Breast epithelium (tissue), 4 donors: Measurements from ENCODE around the gene STAM2. TPM values are rescaled to one million over a fixed set of nuclear protein-coding genes. Genes with fewer than 3 reads are reported as not detected.
"Not testable (repeated sequence)": the region's sequence is repeated elsewhere in the genome, so short reads cannot be mapped to it uniquely, and the experiment has no call there.

Source experiments
- DNase-seq, 2 donors: peaks; one replicate each; pipeline ENCODE4 v3.0.0-alpha.2; 2019; ENCODE audit warnings: low spot score in 2 of 2
- H3K27ac ChIP-seq, 2 donors: fragments of 200-600 bp; sonication (generic) in 1 of 2; one replicate each; pipeline ENCODE4 v1.5.1; 2016 to 2019; ENCODE audit warnings: mild to moderate bottlenecking in 1 of 2
- H3K27me3 ChIP-seq, 2 donors: fragments of 200-600 bp; sonication (generic) in 1 of 2; one replicate each; pipeline versions ENCODE4 v1.5.1 to v1.6.0; 2017 to 2019; ENCODE audit warnings: control low read depth in 1 of 2, mild to moderate bottlenecking in 1 of 2
- H3K36me3 ChIP-seq: fragments of 200-600 bp; one replicate; pipeline ENCODE4 v1.5.1; 2019
- H3K4me1 ChIP-seq, 2 donors: fragments of 200-600 bp; sonication (generic); one replicate each; pipeline ENCODE4 v1.5.1; 2016 to 2019; ENCODE audit warnings: control low read depth in 1 of 2
- H3K4me3 ChIP-seq, 3 donors: fragments of 200-600 bp; sonication (generic); 1 replicate in 2 of 3; 2 replicates in 1 of 3; pipeline ENCODE4 v1.5.1; 2016 to 2019; ENCODE audit warnings: mild to moderate bottlenecking in 3 of 3, moderate library complexity in 2 of 3
- H3K9me3 ChIP-seq, 2 donors: fragments of 200-600 bp; sonication (generic) in 1 of 2; one replicate each; pipeline ENCODE4 v1.5.1; 2016 to 2019; ENCODE audit warnings: control low read depth in 1 of 2
- POLR2A ChIP-seq: fragments of 450-650 bp; IDR thresholded peaks from one replicate; pipeline ENCODE4 v1.6.1; 2016; ENCODE audit warnings: antibody characterized with exemption, mild to moderate bottlenecking, moderate library complexity
- POLR2AphosphoS5 ChIP-seq, 3 donors: sonication (generic); formaldehyde crosslinking; IDR thresholded peaks; one replicate each; pipeline ENCODE4 v1.6.1; 2017; ENCODE audit warnings: antibody characterized with exemption in 3 of 3
- intact Hi-C: fragments of 100-400 bp; cut with DNase I; formaldehyde crosslinking; loops from one replicate; pipeline ENCODE4 v1.15.1; 2023; ENCODE audit warnings: low total_unique reads
- total RNA-seq, 3 donors: library from RNA; depleted of rRNA; stranded (reverse); fragments of >200 nt; gene quantifications; one replicate each; pipeline ENCODE4 v1.1.0, GENCODE V29; 2016
- TF ChIP-seq, protein P1 (sequence below), 3 donors: fragments of 450-650 bp; IDR thresholded peaks; one replicate each; pipeline ENCODE4 v1.5.1; 2016 to 2017; ENCODE audit warnings: antibody characterized with exemption in 3 of 3, mild to moderate bottlenecking in 3 of 3, moderate library complexity in 3 of 3

Gene STAM2
- total RNA-seq, 3 donors from 2014 or later: 31.4 to 73.8 (median 44.6) TPM

DNA sequence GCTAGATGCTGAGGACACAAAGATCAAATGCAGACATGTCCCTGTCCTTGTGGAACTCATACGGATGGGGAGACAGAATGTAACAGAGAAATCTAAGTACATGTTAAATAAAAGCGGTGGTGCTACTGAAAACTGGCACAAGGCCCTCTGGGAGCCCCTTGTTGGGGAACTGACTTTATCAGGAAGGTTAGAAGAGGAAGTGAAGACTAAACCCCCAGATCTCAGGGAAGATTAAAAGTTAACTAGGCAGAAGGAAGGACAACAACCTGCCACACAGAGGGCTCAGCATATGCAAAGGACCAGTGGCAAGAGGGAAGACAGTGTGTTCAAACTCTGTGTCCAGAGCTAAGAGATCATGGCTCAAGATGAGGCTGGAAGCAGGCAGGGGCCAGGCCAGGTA, 81.5 kb downstream of the STAM2 start:
- Histone ChIP-seq H3K9me3 (no peaks in the 10 kb centered on the region), H3K36me3 (no peaks in the 10 kb centered on the region), H3K27me3 (no peaks in the 10 kb centered on the region), H3K27ac (no peak overlapping the region), H3K4me1 (no peaks in the 10 kb centered on the region), H3K4me3 (no peak overlapping the region)
- intact Hi-C loops: no loop called here
- TF ChIP-seq POLR2A (no peak), POLR2AphosphoS5 (IDR thresholded peaks at IDR 0.05) (no peak)
- TF ChIP-seq, protein P1, sequence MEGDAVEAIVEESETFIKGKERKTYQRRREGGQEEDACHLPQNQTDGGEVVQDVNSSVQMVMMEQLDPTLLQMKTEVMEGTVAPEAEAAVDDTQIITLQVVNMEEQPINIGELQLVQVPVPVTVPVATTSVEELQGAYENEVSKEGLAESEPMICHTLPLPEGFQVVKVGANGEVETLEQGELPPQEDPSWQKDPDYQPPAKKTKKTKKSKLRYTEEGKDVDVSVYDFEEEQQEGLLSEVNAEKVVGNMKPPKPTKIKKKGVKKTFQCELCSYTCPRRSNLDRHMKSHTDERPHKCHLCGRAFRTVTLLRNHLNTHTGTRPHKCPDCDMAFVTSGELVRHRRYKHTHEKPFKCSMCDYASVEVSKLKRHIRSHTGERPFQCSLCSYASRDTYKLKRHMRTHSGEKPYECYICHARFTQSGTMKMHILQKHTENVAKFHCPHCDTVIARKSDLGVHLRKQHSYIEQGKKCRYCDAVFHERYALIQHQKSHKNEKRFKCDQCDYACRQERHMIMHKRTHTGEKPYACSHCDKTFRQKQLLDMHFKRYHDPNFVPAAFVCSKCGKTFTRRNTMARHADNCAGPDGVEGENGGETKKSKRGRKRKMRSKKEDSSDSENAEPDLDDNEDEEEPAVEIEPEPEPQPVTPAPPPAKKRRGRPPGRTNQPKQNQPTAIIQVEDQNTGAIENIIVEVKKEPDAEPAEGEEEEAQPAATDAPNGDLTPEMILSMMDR (IDR thresholded peaks at IDR 0.05): no peak
- no peak for DNase-seq

DNA sequence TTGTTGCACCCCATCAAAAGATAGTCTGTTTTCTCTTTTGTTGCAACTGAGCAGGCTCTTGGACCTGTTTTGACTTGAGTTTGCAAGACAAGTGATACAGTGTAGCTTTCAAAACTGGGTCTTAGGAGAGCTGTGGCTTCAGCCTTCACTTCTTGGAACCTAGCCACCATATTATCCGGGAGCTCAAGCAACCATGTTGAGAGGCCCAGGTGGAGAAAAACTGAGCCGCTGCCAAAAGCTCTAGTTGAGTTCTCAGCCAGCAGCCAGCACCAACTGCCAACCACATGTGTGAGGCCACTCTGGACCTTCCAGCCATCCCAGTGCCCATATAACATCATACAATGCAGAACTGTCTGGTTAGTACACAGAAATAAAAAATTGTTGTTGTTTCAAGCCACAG, 82.1 kb downstream of the STAM2 start:
- Histone ChIP-seq H3K36me3 (no peaks in the 10 kb centered on the region), H3K27me3 (no peaks in the 10 kb centered on the region), H3K4me1 (no peaks in the 10 kb centered on the region), H3K9me3 (no peaks in the 10 kb centered on the region), H3K27ac (no peak overlapping the region), H3K4me3 (no peak overlapping the region)
- intact Hi-C loops: no loop called here
- TF ChIP-seq, protein P1 (IDR thresholded peaks at IDR 0.05): no peak
- TF ChIP-seq POLR2A (no peak), POLR2AphosphoS5 (IDR thresholded peaks at IDR 0.05) (no peak)
- DNase-seq: no peak

DNA sequence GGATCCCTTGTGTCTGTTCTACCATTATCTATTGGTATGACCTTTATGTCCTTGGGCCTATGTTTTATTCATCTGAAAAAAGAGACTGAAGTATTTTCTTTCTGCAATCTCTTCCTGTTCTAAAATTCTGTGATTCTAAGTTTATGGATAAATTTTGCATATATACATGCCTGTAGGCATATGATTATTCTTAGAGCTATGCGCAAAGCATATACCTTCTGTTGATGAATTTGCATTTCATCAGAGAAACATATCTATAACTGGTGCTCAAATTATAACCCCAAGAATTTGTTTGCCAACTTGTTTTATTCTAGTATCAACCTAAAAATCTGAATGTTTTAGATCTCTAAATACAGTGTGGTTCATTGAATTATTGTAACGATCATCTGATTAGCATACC, 83.5 kb downstream of the STAM2 start:
- intact Hi-C loops: no loop called here

DNA sequence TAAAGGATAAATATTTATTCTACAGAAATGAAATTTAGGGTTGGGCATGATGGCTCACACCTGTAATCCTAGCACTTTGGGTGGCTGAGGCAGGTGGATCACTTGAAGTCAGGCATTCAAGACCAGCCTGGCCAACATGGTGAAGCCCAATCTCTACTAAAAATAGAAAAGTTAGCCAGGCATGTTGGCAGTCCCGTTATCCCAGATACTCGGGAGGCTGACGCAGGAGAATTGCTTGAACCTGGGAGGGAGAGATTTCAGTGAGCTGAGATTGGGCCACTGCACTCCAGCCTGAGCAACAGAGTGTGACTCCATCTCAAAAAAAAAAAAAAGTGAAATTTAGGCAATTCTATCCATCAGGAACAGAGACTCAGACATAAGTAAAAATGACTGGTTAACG, 84.8 kb downstream of the STAM2 start:
- H3K36me3 ChIP-seq, H3K9me3 ChIP-seq, DNase-seq, H3K27ac ChIP-seq, H3K4me1 ChIP-seq, H3K27me3 ChIP-seq, H3K4me3 ChIP-seq, intact Hi-C loops: not testable (repeated sequence)

More for the DNA sequence above, 83.5 kb downstream of the STAM2 start:
- Histone ChIP-seq H3K27ac (no peak overlapping the region), H3K27me3 (no peaks in the 10 kb centered on the region), H3K4me3 (no peak overlapping the region), H3K4me1 (no peaks in the 10 kb centered on the region), H3K36me3 (no peaks in the 10 kb centered on the region), H3K9me3 (no peaks in the 10 kb centered on the region)
- TF ChIP-seq, protein P1 (IDR thresholded peaks at IDR 0.05): no peak
- TF ChIP-seq POLR2A (no peak), POLR2AphosphoS5 (IDR thresholded peaks at IDR 0.05) (no peak)
- DNase-seq: no peak

DNA sequence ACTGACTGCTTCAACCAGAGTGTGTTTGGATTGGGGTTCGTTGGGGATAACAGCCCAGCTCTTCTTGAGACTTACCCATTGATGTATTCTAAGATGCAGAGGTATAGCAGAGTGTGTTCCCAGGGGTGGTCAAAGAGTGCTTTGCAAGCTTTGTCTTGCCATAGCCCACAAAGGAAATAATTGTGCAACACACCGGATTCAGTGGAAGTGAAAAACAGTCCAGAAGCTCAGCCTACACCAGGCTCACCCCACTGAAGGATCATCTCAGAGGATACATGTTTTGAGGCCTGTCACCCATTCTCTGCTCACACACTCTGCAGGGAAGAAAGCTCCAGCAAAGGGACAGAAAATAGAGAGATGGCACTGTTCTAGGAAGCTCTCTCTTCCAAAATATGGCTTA, 86.3 kb downstream of the STAM2 start:
- no peak overlapping the region for H3K27ac ChIP-seq
- H3K36me3 ChIP-seq: no peaks in the 10 kb centered on the region
- H3K27me3 ChIP-seq: no peaks in the 10 kb centered on the region
- no peaks in the 10 kb centered on the region for H3K4me1 ChIP-seq
- H3K4me3 ChIP-seq: no peak overlapping the region
- no peaks in the 10 kb centered on the region for H3K9me3 ChIP-seq
- TF ChIP-seq, protein P1 (IDR thresholded peaks at IDR 0.05): no peak
- TF ChIP-seq POLR2AphosphoS5 (IDR thresholded peaks at IDR 0.05) (no peak), POLR2A (no peak)
- DNase-seq: no peak
- intact Hi-C loops: no loop called here

DNA sequence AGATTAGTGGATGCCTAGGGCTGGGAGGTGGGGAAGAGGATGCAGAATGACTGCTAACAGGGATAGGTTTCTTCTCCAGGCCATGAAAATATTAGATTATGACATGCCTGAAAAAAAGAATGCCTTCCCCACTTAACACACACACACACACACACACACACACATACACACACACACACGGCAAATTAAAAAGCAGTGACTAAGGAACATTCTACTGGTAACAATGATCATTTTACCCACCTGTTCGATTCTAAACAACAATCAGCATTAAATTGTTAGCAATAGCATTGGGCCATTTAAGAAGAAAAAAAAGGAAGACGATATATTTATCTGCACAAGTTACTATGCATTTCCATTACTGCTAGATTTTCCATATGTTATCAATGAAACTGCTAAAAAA, 87.6 kb downstream of the STAM2 start:
- Histone ChIP-seq H3K4me1 (no peaks in the 10 kb centered on the region), H3K9me3 (no peaks in the 10 kb centered on the region), H3K27me3 (no peaks in the 10 kb centered on the region), H3K36me3 (no peaks in the 10 kb centered on the region), H3K4me3 (no peak overlapping the region), H3K27ac (no peak overlapping the region)
- intact Hi-C loops: no loop called here
- TF ChIP-seq, protein P1 (IDR thresholded peaks at IDR 0.05): no peak
- TF ChIP-seq POLR2A: no peak
- TF ChIP-seq POLR2AphosphoS5 (IDR thresholded peaks at IDR 0.05): no peak
- no peak for DNase-seq
